IPS-20b (cell line): ENCODE measurements around the gene NTSR1.

Experiments used
- H3K27ac ChIP-seq: one replicate; pipeline ENCODE4 v1.5.1; 2013; ENCODE audit warnings: low read length
- H3K27me3 ChIP-seq: 2 replicates; pipeline ENCODE4 v1.6.1; 2013; ENCODE audit warnings: mild to moderate bottlenecking, low read length, inconsistent platforms; ENCODE audit not compliant: insufficient read depth
- H3K36me3 ChIP-seq: 2 replicates; pipeline ENCODE4 v1.6.1; 2013; ENCODE audit warnings: low read depth, mild to moderate bottlenecking, inconsistent platforms, low read length, moderate library complexity; ENCODE audit not compliant: insufficient read depth
- H3K4me1 ChIP-seq: 2 replicates; pipeline ENCODE4 v1.6.1; 2013; ENCODE audit warnings: mild to moderate bottlenecking, control low read depth, inconsistent platforms, low read length, moderate library complexity; ENCODE audit not compliant: insufficient read depth
- H3K4me3 ChIP-seq: 2 replicates; pipeline ENCODE4 v1.5.1; 2013; ENCODE audit warnings: mild to moderate bottlenecking, low read length, inconsistent platforms
- H3K9ac ChIP-seq: 2 replicates; pipeline ENCODE4 v1.6.1; 2013; ENCODE audit warnings: low read depth, mild to moderate bottlenecking, inconsistent platforms, low read length, moderate library complexity
- H3K9me3 ChIP-seq: 2 replicates; pipeline ENCODE4 v1.6.1; 2013; ENCODE audit warnings: mild to moderate bottlenecking, low read depth, low read length, inconsistent platforms; ENCODE audit not compliant: insufficient read depth

The NTSR1 gene

DNA sequence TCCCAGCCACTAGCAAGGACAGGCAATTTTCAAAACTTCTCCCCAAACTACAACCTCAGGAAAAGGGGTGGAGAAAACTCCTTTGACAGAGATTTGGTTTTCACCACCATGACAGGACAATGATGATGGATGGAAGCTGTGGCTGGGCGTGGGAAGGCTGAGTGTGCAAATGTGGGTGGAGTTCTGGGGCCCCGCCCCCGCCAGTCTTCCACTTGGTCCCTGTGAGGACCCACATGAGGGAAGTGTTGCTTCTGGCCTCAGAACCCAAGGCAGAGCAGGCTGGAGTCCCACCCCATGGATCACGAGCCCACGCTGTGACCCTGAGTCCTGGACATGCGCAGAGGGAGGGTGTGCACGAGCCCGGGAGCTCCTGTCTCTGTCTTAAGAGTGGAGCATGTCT, 66.1 kb downstream of the NTSR1 start:
- Histone ChIP-seq H3K4me3 (no peak overlapping the region), H3K27me3 (no peaks in the 10 kb centered on the region), H3K36me3 (no peaks in the 10 kb centered on the region), H3K4me1 (no peaks in the 10 kb centered on the region), H3K9ac (no peak overlapping the region), H3K27ac (no peak overlapping the region), H3K9me3 (no peaks in the 10 kb centered on the region)

- Histone ChIP-seq H3K4me3 (no peak overlapping the region), H3K36me3 (no peaks in the 10 kb centered on the region), H3K9me3 (no peaks in the 10 kb centered on the region), H3K27ac (no peak overlapping the region), H3K9ac (no peak overlapping the region), H3K4me1 (no peaks in the 10 kb centered on the region), H3K27me3 (no peaks in the 10 kb centered on the region)
Observed at GRCh38 chr20:62775206-62775605, 66.6 kb downstream of the NTSR1 start.

DNA sequence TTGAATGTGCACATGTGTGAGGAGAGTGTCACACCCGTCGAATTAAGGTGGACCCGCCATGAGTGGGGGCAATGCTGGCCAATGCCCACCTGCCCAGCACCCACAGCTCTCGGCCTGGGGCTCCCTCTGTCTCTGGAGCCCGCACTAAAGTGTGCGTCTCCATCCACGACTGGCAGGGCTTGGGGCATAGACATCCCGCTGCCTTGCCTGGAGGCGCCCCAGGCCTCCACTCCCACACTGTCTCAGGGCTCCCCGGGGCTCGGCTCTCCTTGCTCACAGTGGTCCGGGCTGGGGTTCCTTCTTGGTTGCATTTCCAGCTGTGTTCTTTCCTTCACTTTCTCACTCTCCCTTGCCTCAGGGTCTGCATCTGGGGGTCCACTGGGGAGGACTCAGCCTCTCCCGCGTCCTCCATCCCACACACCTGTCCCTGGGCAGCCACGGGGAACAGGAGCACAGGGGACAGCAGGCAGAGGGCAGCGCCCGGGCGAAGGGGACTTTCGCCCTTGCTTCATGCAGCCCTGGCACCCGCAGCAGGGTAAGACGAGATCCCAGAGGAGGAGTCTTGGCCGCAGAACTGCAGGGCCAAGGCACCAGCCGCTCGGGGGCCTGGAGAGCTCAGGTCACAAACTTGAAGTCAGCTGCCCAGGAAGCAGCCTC, 67.5 kb downstream of the NTSR1 start:
- H3K4me1 ChIP-seq = no peaks in the 10 kb centered on the region
- no peak overlapping the region for H3K27ac ChIP-seq
- no peaks in the 10 kb centered on the region for H3K9me3 ChIP-seq
- H3K4me3 ChIP-seq = no peak overlapping the region
- no peaks in the 10 kb centered on the region for H3K27me3 ChIP-seq
- no peaks in the 10 kb centered on the region for H3K36me3 ChIP-seq
- H3K9ac ChIP-seq = no peak overlapping the region

GRCh38 chr20:62776692-62777527, 68.3 kb downstream of the NTSR1 start:
- no peak overlapping the region for H3K27ac ChIP-seq
- H3K9me3 ChIP-seq = no peaks in the 10 kb centered on the region
- no peaks in the 10 kb centered on the region for H3K36me3 ChIP-seq
- no peak overlapping the region for H3K9ac ChIP-seq
- no peaks in the 10 kb centered on the region for H3K27me3 ChIP-seq
- H3K4me1 ChIP-seq = no peaks in the 10 kb centered on the region
- H3K4me3 ChIP-seq = no peak overlapping the region

- H3K9ac ChIP-seq = no peak overlapping the region
- no peaks in the 10 kb centered on the region for H3K9me3 ChIP-seq
- H3K4me3 ChIP-seq = no peak overlapping the region
- H3K27ac ChIP-seq = no peak overlapping the region
- no peaks in the 10 kb centered on the region for H3K4me1 ChIP-seq
- H3K27me3 ChIP-seq = no peaks in the 10 kb centered on the region
- no peaks in the 10 kb centered on the region for H3K36me3 ChIP-seq
Observed at GRCh38 chr20:62777528-62777830, 68.8 kb downstream of the NTSR1 start.

DNA sequence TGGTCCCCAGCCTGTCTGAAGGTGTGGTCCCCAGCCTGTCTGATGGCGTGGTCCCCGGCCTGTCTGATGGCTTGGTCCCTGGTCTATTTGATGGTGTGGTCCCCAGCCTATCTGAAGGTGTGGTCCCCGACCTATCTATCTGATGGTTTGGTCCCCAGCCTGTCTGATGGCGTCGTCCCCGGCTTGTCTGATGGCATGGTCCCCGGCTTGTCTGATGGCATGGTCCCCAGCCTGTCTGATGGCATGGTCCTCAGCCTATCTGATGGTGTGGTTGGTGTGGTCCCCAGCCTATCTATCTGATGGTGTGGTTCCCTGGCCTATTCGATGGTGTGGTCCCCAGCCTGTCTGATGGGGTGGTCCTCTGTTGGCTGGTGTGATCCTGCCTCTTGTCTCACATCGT, 69.4 kb downstream of the NTSR1 start:
- H3K27ac ChIP-seq = no peak overlapping the region
- no peaks in the 10 kb centered on the region for H3K4me1 ChIP-seq
- no peak overlapping the region for H3K9ac ChIP-seq
- H3K9me3 ChIP-seq = no peaks in the 10 kb centered on the region
- H3K4me3 ChIP-seq = no peak overlapping the region
- no peaks in the 10 kb centered on the region for H3K36me3 ChIP-seq
- no peaks in the 10 kb centered on the region for H3K27me3 ChIP-seq

DNA sequence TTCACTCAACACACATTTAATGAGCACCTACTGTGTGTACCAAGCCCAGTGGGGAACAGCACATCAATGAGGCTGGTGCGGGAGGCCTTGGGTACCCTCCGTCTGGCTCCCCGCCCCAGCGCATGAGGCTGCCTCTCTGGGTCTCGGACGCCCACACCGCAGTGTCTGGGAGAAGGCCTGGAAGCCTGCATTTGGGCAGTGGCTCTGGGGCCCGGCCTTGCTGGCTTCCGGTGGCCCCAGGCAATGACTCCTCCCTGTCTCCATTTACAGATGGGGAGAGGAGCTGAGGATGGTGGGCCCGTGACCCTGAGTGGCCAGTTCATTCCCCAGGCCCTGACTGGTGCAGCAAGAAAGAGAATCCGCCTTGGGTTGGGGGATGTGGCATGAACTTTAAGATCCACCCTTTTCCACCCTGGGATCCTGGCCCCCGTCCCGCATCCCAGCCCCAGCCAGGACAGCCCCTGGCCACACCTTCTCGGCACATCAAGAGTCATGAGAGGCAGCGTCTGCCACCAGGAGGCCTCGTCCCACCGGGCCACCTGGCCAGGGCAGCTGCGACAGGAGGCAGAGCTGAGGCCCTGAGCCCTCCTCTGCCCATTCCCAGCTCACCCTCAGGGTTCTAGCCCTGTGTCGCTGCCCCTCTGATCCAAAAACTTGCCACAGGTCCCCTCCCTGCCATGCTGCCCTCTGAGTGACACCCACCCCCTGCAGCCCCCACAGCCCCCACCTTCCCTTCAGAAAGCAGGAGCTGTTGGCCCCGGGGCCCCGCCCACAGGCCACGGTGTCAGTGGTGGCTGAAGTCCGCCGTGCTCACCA, 70.2 kb downstream of the NTSR1 start:
- no peak overlapping the region for H3K9ac ChIP-seq
- no peaks in the 10 kb centered on the region for H3K4me1 ChIP-seq
- H3K9me3 ChIP-seq = no peaks in the 10 kb centered on the region
- H3K36me3 ChIP-seq = no peaks in the 10 kb centered on the region
- no peak overlapping the region for H3K27ac ChIP-seq
- no peak overlapping the region for H3K4me3 ChIP-seq
- no peaks in the 10 kb centered on the region for H3K27me3 ChIP-seq

- H3K27me3 ChIP-seq = no peaks in the 10 kb centered on the region
- no peaks in the 10 kb centered on the region for H3K36me3 ChIP-seq
- H3K9ac ChIP-seq = no peak overlapping the region
- no peak overlapping the region for H3K27ac ChIP-seq
- no peaks in the 10 kb centered on the region for H3K4me1 ChIP-seq
- H3K4me3 ChIP-seq = no peak overlapping the region
- H3K9me3 ChIP-seq = no peaks in the 10 kb centered on the region
Observed at GRCh38 chr20:62779417-62779685, 70.7 kb downstream of the NTSR1 start.

- Histone ChIP-seq H3K4me3 (no peak overlapping the region), H3K36me3 (no peaks in the 10 kb centered on the region), H3K4me1 (no peaks in the 10 kb centered on the region), H3K9me3 (no peaks in the 10 kb centered on the region), H3K27ac (no peak overlapping the region), H3K27me3 (no peaks in the 10 kb centered on the region), H3K9ac (no peak overlapping the region)
Observed at GRCh38 chr20:62780204-62780603, 71.6 kb downstream of the NTSR1 start.

DNA sequence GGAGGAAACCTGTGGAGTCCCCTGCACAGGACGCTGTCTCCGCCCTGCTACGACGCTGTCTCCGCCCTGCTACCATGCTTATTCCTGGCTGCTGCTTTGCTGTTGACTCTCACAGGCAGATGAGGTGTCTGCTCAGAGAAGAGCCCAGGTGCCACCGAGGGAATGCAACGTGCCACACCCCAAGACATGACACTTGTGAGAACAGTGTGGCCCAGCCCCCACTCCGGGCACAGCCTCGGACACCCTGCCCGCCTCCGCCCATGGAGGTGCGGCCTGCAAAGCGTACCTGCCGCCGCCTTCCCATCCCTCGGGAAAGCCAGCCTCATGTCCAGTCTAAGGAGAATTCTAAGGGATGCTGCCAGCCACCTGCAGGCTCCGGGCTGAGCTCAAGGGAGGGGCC, 72.1 kb downstream of the NTSR1 start:
- no peaks in the 10 kb centered on the region for H3K36me3 ChIP-seq
- no peak overlapping the region for H3K27ac ChIP-seq
- no peaks in the 10 kb centered on the region for H3K9me3 ChIP-seq
- no peak overlapping the region for H3K4me3 ChIP-seq
- H3K4me1 ChIP-seq = no peaks in the 10 kb centered on the region
- H3K27me3 ChIP-seq = no peaks in the 10 kb centered on the region
- H3K9ac ChIP-seq = no peak overlapping the region

GRCh38 chr20:62782149-62782892, 73.7 kb downstream of the NTSR1 start:
- H3K9ac ChIP-seq = no peak overlapping the region
- no peaks in the 10 kb centered on the region for H3K27me3 ChIP-seq
- no peak overlapping the region for H3K27ac ChIP-seq
- H3K9me3 ChIP-seq = no peaks in the 10 kb centered on the region
- H3K36me3 ChIP-seq = no peaks in the 10 kb centered on the region
- H3K4me1 ChIP-seq = no peaks in the 10 kb centered on the region
- H3K4me3 ChIP-seq = no peak overlapping the region
